HFF-Myc (cell line): Measurements from ENCODE around the gene BRCA2.

ENCODE experiments used
- DNase-seq: peaks from one replicate; pipeline ENCODE4 v3.0.0-alpha.2; 2011; ENCODE audit warnings: low read depth; ENCODE audit errors: extremely low read depth
- H3K4me3 ChIP-seq: replicated peaks from 2 replicates; pipeline ENCODE4 v1.5.1; 2011; ENCODE audit warnings: low read depth, mild to moderate bottlenecking, control low read depth, low read length
- CTCF ChIP-seq: IDR thresholded peaks from 2 replicates; pipeline ENCODE4 v1.5.1; 2012; ENCODE audit warnings: mild to moderate bottlenecking, low read depth, low read length, control low read depth; ENCODE audit errors: missing control alignments

The BRCA2 gene

GRCh38 chr13:32298695-32299094 lies 16.6 kb upstream of the BRCA2 start:
- no peak for DNase-seq
- TF ChIP-seq CTCF: no peak
- no peak overlapping the region for H3K4me3 ChIP-seq

DNA sequence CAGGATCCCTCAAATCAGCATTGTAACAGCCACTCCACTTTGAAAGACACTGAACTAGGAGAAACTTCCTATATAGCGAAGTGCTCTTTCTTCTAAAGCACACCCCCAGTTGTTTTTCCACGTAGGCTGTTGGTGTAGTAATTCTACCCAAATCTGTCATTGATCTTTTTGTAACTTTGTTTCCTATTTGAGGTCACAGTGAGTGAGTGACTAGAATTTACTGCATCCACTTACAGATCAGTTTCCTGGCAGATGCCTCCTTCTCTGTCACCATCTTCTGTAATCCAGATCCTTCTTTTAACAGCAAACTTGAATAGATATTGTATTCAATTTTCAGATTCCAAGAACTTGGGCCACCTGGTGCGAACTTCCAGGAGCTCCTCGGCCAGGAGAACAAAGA lies 15.4 kb upstream of the BRCA2 start:
- TF ChIP-seq CTCF: no peak
- H3K4me3 ChIP-seq: no peak overlapping the region
- no peak for DNase-seq

DNA sequence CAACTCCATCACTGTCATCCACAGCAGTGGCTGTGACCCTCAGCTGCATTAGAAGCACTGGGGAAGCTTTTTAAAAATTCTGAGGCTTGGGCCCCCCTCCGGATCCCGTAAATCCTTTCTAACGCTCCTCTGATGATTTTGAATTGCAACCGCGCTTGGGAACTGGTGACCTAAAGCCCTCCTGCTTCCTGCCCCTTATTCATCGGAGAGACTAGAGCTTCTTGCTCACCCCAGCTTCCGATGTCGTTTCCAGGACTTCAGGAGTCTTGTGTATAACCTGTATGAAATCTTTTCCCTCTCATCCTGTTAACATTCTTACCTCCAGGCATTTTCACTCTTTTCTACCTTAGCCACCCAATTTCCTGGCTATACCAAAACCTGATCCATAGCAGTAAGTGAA lies 14.9 kb upstream of the BRCA2 start:
- H3K4me3 ChIP-seq: no peak overlapping the region
- TF ChIP-seq CTCF: no peak
- no peak for DNase-seq

DNA sequence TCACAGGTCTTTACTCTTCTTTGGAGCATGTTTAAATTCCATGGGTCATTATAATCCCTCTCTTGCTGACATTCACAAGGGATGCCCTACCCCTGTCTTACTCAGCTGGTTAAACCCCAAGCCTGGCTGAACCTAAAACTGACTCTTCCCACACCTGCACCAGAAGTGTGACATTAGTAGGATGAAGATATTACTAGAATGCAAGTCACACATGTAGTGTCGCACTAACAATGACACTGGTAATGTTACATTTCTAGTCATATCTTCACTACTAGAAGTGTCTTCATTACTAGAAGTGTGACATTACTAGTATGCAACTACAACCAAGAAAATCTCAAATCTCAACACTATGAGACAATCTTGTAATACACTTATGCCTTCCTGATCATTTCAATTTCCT lies 14.4 kb upstream of the BRCA2 start:
- H3K4me3 ChIP-seq: no peak overlapping the region
- TF ChIP-seq CTCF: no peak
- DNase-seq: no peak

DNA sequence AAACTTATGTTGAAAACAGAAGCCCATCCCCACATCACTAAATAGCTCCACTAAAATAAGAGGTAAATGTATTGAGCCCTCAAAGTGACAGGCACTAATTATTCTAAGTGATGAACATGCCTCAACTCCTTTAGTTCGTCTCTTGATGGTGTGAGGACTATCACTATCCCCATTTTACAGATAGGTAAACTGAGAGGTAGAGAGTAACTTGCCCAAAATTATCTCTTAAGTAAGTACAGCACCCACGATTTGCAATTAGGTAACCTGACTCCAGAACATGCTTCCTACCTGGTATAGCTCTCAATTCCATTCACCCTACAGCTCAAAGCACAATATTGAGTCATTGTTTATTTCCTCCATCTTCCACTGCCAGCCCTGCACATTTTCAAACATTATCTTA lies 12.8 kb upstream of the BRCA2 start:
- DNase-seq: no peak
- no peak for TF ChIP-seq CTCF
- no peak overlapping the region for H3K4me3 ChIP-seq

DNA sequence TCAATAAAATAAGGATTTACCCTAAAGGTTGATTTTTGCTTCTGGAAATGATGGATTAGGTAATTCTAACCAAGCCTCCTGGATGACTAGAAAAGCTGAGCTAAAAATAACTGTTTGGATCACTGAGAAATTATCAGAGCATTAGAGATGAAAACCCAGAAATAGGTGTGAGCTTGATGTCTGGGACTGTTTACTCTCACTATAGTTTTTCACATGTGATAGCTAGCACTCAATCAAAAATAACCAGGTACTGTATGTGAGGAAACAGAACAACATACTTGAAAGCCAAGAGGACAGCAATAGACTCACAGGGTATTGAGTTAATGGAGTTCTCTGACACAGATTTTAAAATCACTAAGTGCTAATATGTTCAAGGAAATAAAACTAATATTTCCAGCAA lies 9.7 kb upstream of the BRCA2 start:
- H3K4me3 ChIP-seq: no peak overlapping the region
- no peak for DNase-seq
- no peak for TF ChIP-seq CTCF

GRCh38 chr13:32309312-32310133 lies 5.8 kb upstream of the BRCA2 start:
- no peak overlapping the region for H3K4me3 ChIP-seq
- no peak for TF ChIP-seq CTCF
- no peak for DNase-seq
